ENCODE data around the gene MYL7.

The MYL7 gene

GRCh38 chr7:44111761-44112160 is 29.4 kb downstream of the MYL7 start:
- no peaks in the 10 kb centered on the region for H3K9me3 ChIP-seq
- H3K4me1 ChIP-seq = no peaks in the 10 kb centered on the region
- TF ChIP-seq CTCF (IDR thresholded peaks at IDR 0.05; ENCODE audit: low read depth, low read length) = no peak
- no peak overlapping the region for H3K4me3 ChIP-seq (ENCODE audit: low read depth, low read length)
- peaks cover 20% of the 10 kb centered on the region for H3K36me3 ChIP-seq
- DNase-seq = no peak
- no peaks in the 10 kb centered on the region for H3K27me3 ChIP-seq

- Histone ChIP-seq H3K27me3 (no peaks in the 10 kb centered on the region), H3K4me1 (no peaks in the 10 kb centered on the region), H3K36me3 (peaks cover 20% of the 10 kb centered on the region), H3K9me3 (no peaks in the 10 kb centered on the region), H3K4me3 (ENCODE audit: low read depth, low read length) (no peak overlapping the region)
- no peak for TF ChIP-seq CTCF (IDR thresholded peaks at IDR 0.05; ENCODE audit: low read depth, low read length)
- DNase-seq = no peak
Observed at GRCh38 chr7:44110719-44111635, 30.2 kb downstream of the MYL7 start.

- Histone ChIP-seq H3K36me3 (peaks cover 13% of the 10 kb centered on the region), H3K27me3 (no peaks in the 10 kb centered on the region), H3K9me3 (no peaks in the 10 kb centered on the region), H3K4me1 (no peaks in the 10 kb centered on the region), H3K4me3 (ENCODE audit: low read depth, low read length) (no peak overlapping the region)
- TF ChIP-seq CTCF (IDR thresholded peaks at IDR 0.05; ENCODE audit: low read depth, low read length) = no peak
- no peak for DNase-seq
Observed at GRCh38 chr7:44109991-44110390, 31.1 kb downstream of the MYL7 start.

- TF ChIP-seq CTCF (IDR thresholded peaks at IDR 0.05; ENCODE audit: low read depth, low read length) = peak; percentile 12; the same call in 1 of the 2 replicates
- no peaks in the 10 kb centered on the region for H3K9me3 ChIP-seq
- H3K4me3 ChIP-seq (ENCODE audit: low read depth, low read length) = no peak overlapping the region
- H3K27me3 ChIP-seq = no peaks in the 10 kb centered on the region
- no peak for DNase-seq
- peaks cover 3% of the 10 kb centered on the region for H3K36me3 ChIP-seq
- no peaks in the 10 kb centered on the region for H3K4me1 ChIP-seq
Observed at GRCh38 chr7:44108768-44109750, 32.1 kb downstream of the MYL7 start.

GRCh38 chr7:44107961-44108767 is 33.0 kb downstream of the MYL7 start:
- no peak for DNase-seq
- Histone ChIP-seq H3K4me3 (ENCODE audit: low read depth, low read length) (no peak overlapping the region), H3K27me3 (no peaks in the 10 kb centered on the region; the same call in 1 of the 2 replicates), H3K9me3 (no peaks in the 10 kb centered on the region), H3K4me1 (no peaks in the 10 kb centered on the region), H3K36me3 (no peaks in the 10 kb centered on the region)
- no peak for TF ChIP-seq CTCF (IDR thresholded peaks at IDR 0.05; ENCODE audit: low read depth, low read length)
